Endothelial cell of umbilical vein (primary cell): Measurements from ENCODE around the gene PTBP2. TPM values are rescaled to one million over a fixed set of nuclear protein-coding genes. Genes with fewer than 3 reads are reported as not detected.
"Not testable (repeated sequence)": the region's sequence is repeated elsewhere in the genome, so short reads cannot be mapped to it uniquely, and the experiment has no call there.

ENCODE experiments used
- BruUV-seq: library from RNA; stranded (reverse); fragments of 400-500 nt; replicated peaks from 2 replicates; lab custom pipeline; 2021; lab: Mats Ljungman, UMichigan
- CTCF ChIA-PET: fragments of 300-600, 350-600 bp; sonication (Branson Sonifier 250); formaldehyde crosslinking; loops from one replicate; lab custom pipeline; 2021; ENCODE audit warnings: antibody characterized with exemption, inconsistent platforms; lab: Charles Lee
- POLR2A ChIA-PET: fragments of 300-600, 350-600 bp; sonication (Branson Sonifier 250); formaldehyde crosslinking; loops from one replicate; lab custom pipeline; 2021; ENCODE audit warnings: antibody characterized with exemption, inconsistent platforms; lab: Charles Lee
- DNase-seq: peaks from one replicate; pipeline ENCODE4 v3.0.0-alpha.2; 2011; ENCODE audit warnings: low read depth, low spot score
- FAIRE-seq: peaks from 2 replicates; lab custom pipeline; 2011; peaks lifted over from hg19 to GRCh38; lab: Jason Lieb, UNC
- H2AFZ ChIP-seq: 2 replicates; pipeline ENCODE4 v1.6.0; 2012; ENCODE audit warnings: low read depth, low read length, control low read depth, inconsistent platforms
- H3K27ac ChIP-seq: 2 replicates; pipeline ENCODE4 v1.5.1; 2011; ENCODE audit warnings: low read depth, mild to moderate bottlenecking, control low read depth, low read length, moderate library complexity; ENCODE audit not compliant: insufficient read depth
- H3K27me3 ChIP-seq, 2 experiments: 2 replicates each; pipeline versions ENCODE4 v1.6.0 to v1.6.1; 2011; ENCODE audit warnings: low read length in 2 of 2, mixed read lengths in 1 of 2; ENCODE audit not compliant: control insufficient read depth in 2 of 2, insufficient read depth in 2 of 2
- H3K36me3 ChIP-seq, 2 experiments: 2 replicates in 1 of 2; 3 replicates in 1 of 2; pipeline ENCODE4 v1.5.1; 2011; ENCODE audit warnings: low read length in 2 of 2, mild to moderate bottlenecking in 1 of 2, moderate library complexity in 1 of 2; ENCODE audit not compliant: control insufficient read depth in 2 of 2, insufficient read depth in 2 of 2; ENCODE audit errors: extremely low read depth in 1 of 2
- H3K4me1 ChIP-seq: 3 replicates; pipeline ENCODE4 v1.5.1; 2011; ENCODE audit warnings: mild to moderate bottlenecking, low read length; ENCODE audit not compliant: control insufficient read depth, insufficient read depth; ENCODE audit errors: extremely low read depth
- H3K4me2 ChIP-seq: 2 replicates; pipeline ENCODE4 v1.6.1; 2011; ENCODE audit warnings: low read length, control low read depth, mixed read lengths; ENCODE audit not compliant: insufficient read depth
- H3K4me3 ChIP-seq, 3 experiments: fragments of 200-600 bp in 1 of 3; sonication (generic), shearing (Covaris generic) in 1 of 3; replicated peaks in 1 of 3; 2 replicates each; pipeline ENCODE4 v1.5.1; 2011 to 2016; ENCODE audit warnings: control low read depth in 3 of 3, low read length in 3 of 3, mild to moderate bottlenecking in 2 of 3, inconsistent platforms in 1 of 3, low read depth in 1 of 3, moderate library complexity in 1 of 3; ENCODE audit not compliant: insufficient read depth in 1 of 3
- H3K79me2 ChIP-seq: 2 replicates; pipeline ENCODE4 v1.6.0; 2012; ENCODE audit warnings: low read length, inconsistent platforms; ENCODE audit not compliant: control insufficient read depth, insufficient read depth
- H3K9ac ChIP-seq: replicated peaks from 2 replicates; pipeline ENCODE3; 2011; ENCODE audit warnings: low read length, control low read depth; ENCODE audit not compliant: insufficient read depth; ENCODE audit errors: extremely low read depth
- H3K9me1 ChIP-seq: replicated peaks from 3 replicates; pipeline ENCODE4 v1.6.0; 2011; ENCODE audit warnings: mild to moderate bottlenecking, low read length; ENCODE audit not compliant: control insufficient read depth, insufficient read depth; ENCODE audit errors: extremely low read depth
- H3K9me3 ChIP-seq: replicated peaks from 2 replicates; pipeline ENCODE4 v1.5.1; 2012; ENCODE audit warnings: low read length, inconsistent platforms; ENCODE audit not compliant: control insufficient read depth, insufficient read depth
- H4K20me1 ChIP-seq: replicated peaks from 2 replicates; pipeline ENCODE3; 2011; ENCODE audit warnings: mild to moderate bottlenecking, low read length; ENCODE audit not compliant: control insufficient read depth, insufficient read depth; ENCODE audit errors: extremely low read depth
- CTCF ChIP-seq, 2 donors: IDR thresholded peaks; 1 replicate in 1 of 2; 2 replicates in 1 of 2; pipeline ENCODE4 v1.5.1; 2011; ENCODE audit warnings: low read length in 2 of 2, mild to moderate bottlenecking in 2 of 2, moderate library complexity in 2 of 2, control low read depth in 1 of 2, inconsistent platforms in 1 of 2, low read depth in 1 of 2; ENCODE audit not compliant: insufficient read depth in 1 of 2; ENCODE audit errors: extremely low read depth in 1 of 2
- EZH2 ChIP-seq: IDR thresholded peaks from 2 replicates; pipeline ENCODE4 v1.6.1; 2012; ENCODE audit warnings: borderline replicate concordance, low read depth, mild to moderate bottlenecking, moderate library complexity, low read length, inconsistent platforms; ENCODE audit not compliant: severe bottlenecking
- FOS ChIP-seq: IDR thresholded peaks from 2 replicates; pipeline ENCODE4 v1.6.1; 2011; ENCODE audit warnings: mild to moderate bottlenecking, low read length, moderate library complexity, borderline replicate concordance; ENCODE audit not compliant: insufficient read depth
- GATA2 ChIP-seq: IDR thresholded peaks from 2 replicates; pipeline ENCODE4 v1.7.0; 2011; ENCODE audit warnings: low read depth, mild to moderate bottlenecking, moderate library complexity, mixed read lengths, low read length; ENCODE audit not compliant: insufficient read length, insufficient read depth
- JUN ChIP-seq: IDR thresholded peaks from 2 replicates; pipeline ENCODE4 v1.6.1; 2011; ENCODE audit warnings: borderline replicate concordance, low read depth; ENCODE audit not compliant: insufficient read length, insufficient read depth
- MYC ChIP-seq: IDR thresholded peaks from one replicate; pipeline ENCODE4 v1.6.1; 2011; ENCODE audit warnings: mild to moderate bottlenecking, low read depth, low read length
- POLR2A ChIP-seq: IDR thresholded peaks from 2 replicates; pipeline ENCODE4 v1.6.1; 2012; ENCODE audit warnings: low read depth, mild to moderate bottlenecking, control low read depth, low read length
- POLR2AphosphoS5 ChIP-seq: IDR thresholded peaks from 2 replicates; pipeline ENCODE4 v1.6.1; 2012; ENCODE audit warnings: low read depth, mild to moderate bottlenecking, control low read depth, low read length, moderate library complexity; ENCODE audit not compliant: insufficient read depth
- dilution Hi-C: fragments of 300-500 bp; cut with MboI; formaldehyde crosslinking; loops from one replicate; pipeline ENCODE4 v1.15.0; 2019; ENCODE audit warnings: low sequenced_read_pairs; ENCODE audit not compliant: extremely low pct_ligation_motif_present
- intact Hi-C: fragments of 100-400 bp; cut with micrococcal nuclease; formaldehyde crosslinking; loops from one replicate; pipeline ENCODE4 v1.10.0; 2022
- polyA plus RNA-seq, 4 experiments: library from polyadenylated mRNA; depleted of rRNA in 3 of 4; stranded (reverse) in 3 of 4; unstranded in 1 of 4; fragments of >200 nt; gene quantifications; 2 replicates each; pipeline versions ENCODE4 v1.2.1 to v1.2.3, GENCODE V29; 2011 to 2012; ENCODE audit warnings: missing spikeins in 1 of 4
- total RNA-seq: library from RNA; stranded (reverse); gene quantifications from 2 replicates; pipeline ENCODE4 v1.2.3, GENCODE V29; 2021
- TF ChIP-seq, protein P1 (sequence below): IDR thresholded peaks from 2 replicates; pipeline ENCODE4 v1.6.1; 2011; ENCODE audit not compliant: insufficient read depth, insufficient read length

PTBP2 gene
- total and polyA plus RNA-seq, 2 donors (not counting 3 experiments of a cell fraction or from before 2014, with no cell fraction given): 7.7 to 27.0 TPM

- no peak for FAIRE-seq
- ChIA-PET CTCF (interaction anchor here (1.1 kb wide), 1 partner anchor 65 kb away, joined by 3 read pairs; no protein-coding TSS in a partner anchor), POLR2A (no interaction called here)
- BruUV-seq: no TSS peak
- intact Hi-C loops: no loop called here
- no peaks in the 10 kb centered on the region for H4K20me1 ChIP-seq
- H3K9me3 ChIP-seq: no peaks in the 10 kb centered on the region
- H3K9ac ChIP-seq: no peak overlapping the region
- H3K27me3 ChIP-seq: no peaks in the 10 kb centered on the region
- no peak overlapping the region for H2AFZ ChIP-seq
- no peaks in the 10 kb centered on the region for H3K9me1 ChIP-seq
- H3K79me2 ChIP-seq: peaks cover 7% of the 10 kb centered on the region
- no peaks in the 10 kb centered on the region for H3K36me3 ChIP-seq
- no peak for DNase-seq
- TF ChIP-seq POLR2A (no peak), EZH2 (no peak), FOS (no peak), GATA2 (no peak), JUN (no peak), MYC (no peak), POLR2AphosphoS5 (no peak), CTCF (IDR thresholded peaks at IDR 0.05; ENCODE audit: extremely low read depth in 1 of 2, insufficient read depth in 1 of 2, low read depth in 1 of 2, low read length in 2 of 2) (no peak)
- TF ChIP-seq, protein P1, sequence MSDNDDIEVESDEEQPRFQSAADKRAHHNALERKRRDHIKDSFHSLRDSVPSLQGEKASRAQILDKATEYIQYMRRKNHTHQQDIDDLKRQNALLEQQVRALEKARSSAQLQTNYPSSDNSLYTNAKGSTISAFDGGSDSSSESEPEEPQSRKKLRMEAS: no peak
- no peak overlapping the region for H3K27ac ChIP-seq
- H3K4me1 ChIP-seq: no peaks in the 10 kb centered on the region
- H3K4me3 ChIP-seq: no peak overlapping the region
- no peak overlapping the region for H3K4me2 ChIP-seq
- dilution Hi-C loops: no loop called here
Measured at GRCh38 chr1:96792220-96792619, 70.6 kb downstream of the PTBP2 start.

DNA sequence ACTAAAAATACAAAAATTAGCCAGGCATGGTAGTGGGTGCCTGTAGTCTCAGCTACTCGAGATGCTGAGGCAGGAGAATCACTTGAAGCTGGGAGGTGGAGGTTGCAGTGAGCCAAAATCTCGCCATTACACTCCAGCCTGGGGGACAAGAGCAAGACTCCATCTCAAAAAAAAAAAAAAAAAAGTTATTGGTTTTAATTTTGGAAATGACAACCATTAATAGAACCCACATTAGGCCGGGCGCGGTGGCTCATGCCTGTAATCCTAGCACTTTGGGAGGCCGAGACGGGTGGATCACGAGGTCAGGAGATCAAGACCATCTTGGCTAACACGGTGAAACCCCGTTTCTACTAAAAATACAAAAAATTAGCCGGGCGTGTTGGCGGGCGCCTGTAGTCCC, 80.1 kb downstream of the PTBP2 start:
- H3K27me3 ChIP-seq, H3K79me2 ChIP-seq, H3K9me1 ChIP-seq, H3K9me3 ChIP-seq, H3K9ac ChIP-seq, DNase-seq, H3K4me3 ChIP-seq, H4K20me1 ChIP-seq, H2AFZ ChIP-seq, H3K27ac ChIP-seq, FAIRE-seq, H3K36me3 ChIP-seq, POLR2A ChIA-PET, dilution Hi-C loops, BruUV-seq, H3K4me2 ChIP-seq: not testable (repeated sequence)
- H3K4me1 ChIP-seq: peaks cover 16% of the 10 kb centered on the region
- CTCF ChIA-PET: interaction anchor here (1.6 kb wide), 1 partner anchor 30 kb away, joined by 3 read pairs; no protein-coding TSS in a partner anchor
- intact Hi-C loops: loop anchor here (10.0 kb wide), 1 partner anchor 427 kb away; no protein-coding TSS in a partner anchor
